HCT116 (cell line): ENCODE results near the gene AQP12B.

Experiments used
- EGR1 ChIP-seq: IDR thresholded peaks from 2 replicates; pipeline ENCODE4 v1.6.1; 2012; ENCODE audit warnings: low read depth
- POLR2AphosphoS5 ChIP-seq: IDR thresholded peaks from 2 replicates; pipeline ENCODE4 v1.6.1; 2011; ENCODE audit warnings: mild to moderate bottlenecking, low read depth, low read length, moderate library complexity
- ZNF274 ChIP-seq: fragments of 200-500 bp; sonication (Bioruptor generic); IDR thresholded peaks from 2 replicates; pipeline ENCODE4 v1.6.1; 2014; ENCODE audit warnings: mild to moderate bottlenecking, low read depth, low read length, inconsistent platforms
- TF ChIP-seq, protein P1 (sequence below), 3 experiments: fragments of 200-600 bp in 1 of 3; sonication (generic) in 1 of 3; IDR thresholded peaks in 2 of 3; conservative IDR thresholded peaks in 1 of 3; 2 replicates each; pipeline ENCODE4 v1.5.1; 2012 to 2017; ENCODE audit warnings: low read depth in 2 of 3, low read length in 2 of 3, antibody characterized with exemption in 1 of 3, borderline replicate concordance in 1 of 3, control low read depth in 1 of 3, mild to moderate bottlenecking in 1 of 3, mixed read lengths in 1 of 3, mixed run types in 1 of 3, moderate library complexity in 1 of 3; ENCODE audit not compliant: insufficient read depth in 1 of 3
- TF ChIP-seq, protein P2 (sequence below): IDR thresholded peaks from 2 replicates; pipeline ENCODE4 v1.6.1; 2012

DNA sequence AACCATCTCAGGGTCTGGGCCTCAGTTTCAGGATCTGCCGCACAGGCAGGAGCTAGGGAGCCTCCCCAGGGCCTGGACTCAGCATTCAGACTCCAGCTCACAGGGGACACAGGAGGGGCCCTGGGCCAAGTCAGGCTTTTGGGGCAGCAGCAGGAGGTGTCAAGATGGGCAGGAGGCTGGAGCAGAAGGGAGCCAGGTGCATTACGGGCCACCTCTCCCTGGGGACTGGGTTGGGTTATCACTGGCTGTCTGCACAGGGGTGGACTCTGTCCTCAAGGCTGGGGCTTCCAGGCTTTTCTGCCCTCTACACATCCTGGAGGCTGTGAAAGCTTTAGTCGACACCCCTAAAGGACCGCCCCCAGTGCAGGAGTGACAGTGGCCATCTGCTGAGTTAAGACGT, 29.0 kb upstream of the AQP12B start:
- TF ChIP-seq, protein P1, sequence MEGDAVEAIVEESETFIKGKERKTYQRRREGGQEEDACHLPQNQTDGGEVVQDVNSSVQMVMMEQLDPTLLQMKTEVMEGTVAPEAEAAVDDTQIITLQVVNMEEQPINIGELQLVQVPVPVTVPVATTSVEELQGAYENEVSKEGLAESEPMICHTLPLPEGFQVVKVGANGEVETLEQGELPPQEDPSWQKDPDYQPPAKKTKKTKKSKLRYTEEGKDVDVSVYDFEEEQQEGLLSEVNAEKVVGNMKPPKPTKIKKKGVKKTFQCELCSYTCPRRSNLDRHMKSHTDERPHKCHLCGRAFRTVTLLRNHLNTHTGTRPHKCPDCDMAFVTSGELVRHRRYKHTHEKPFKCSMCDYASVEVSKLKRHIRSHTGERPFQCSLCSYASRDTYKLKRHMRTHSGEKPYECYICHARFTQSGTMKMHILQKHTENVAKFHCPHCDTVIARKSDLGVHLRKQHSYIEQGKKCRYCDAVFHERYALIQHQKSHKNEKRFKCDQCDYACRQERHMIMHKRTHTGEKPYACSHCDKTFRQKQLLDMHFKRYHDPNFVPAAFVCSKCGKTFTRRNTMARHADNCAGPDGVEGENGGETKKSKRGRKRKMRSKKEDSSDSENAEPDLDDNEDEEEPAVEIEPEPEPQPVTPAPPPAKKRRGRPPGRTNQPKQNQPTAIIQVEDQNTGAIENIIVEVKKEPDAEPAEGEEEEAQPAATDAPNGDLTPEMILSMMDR (IDR thresholded peaks at IDR 0.05 in 2 of 3, conservative IDR thresholded peaks at IDR 0.05 in 1 of 3; ENCODE audit: borderline replicate concordance in 1 of 3, insufficient read depth in 1 of 3, low read depth in 2 of 3, low read length in 2 of 3), result no peak
- no peak for TF ChIP-seq ZNF274
- TF ChIP-seq, protein P2, sequence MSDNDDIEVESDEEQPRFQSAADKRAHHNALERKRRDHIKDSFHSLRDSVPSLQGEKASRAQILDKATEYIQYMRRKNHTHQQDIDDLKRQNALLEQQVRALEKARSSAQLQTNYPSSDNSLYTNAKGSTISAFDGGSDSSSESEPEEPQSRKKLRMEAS, result no peak
- no peak for TF ChIP-seq POLR2AphosphoS5
- no peak for TF ChIP-seq EGR1
